NOMO-1 (cell line): ENCODE data around the gene SLX4IP.

ENCODE experiments used
- DNase-seq, 2 experiments: peaks; one replicate each; lab custom pipeline; 2025; ENCODE audit not compliant: unreplicated experiment in 2 of 2; lab: John Stamatoyannopoulos, UW

The SLX4IP gene

DNA sequence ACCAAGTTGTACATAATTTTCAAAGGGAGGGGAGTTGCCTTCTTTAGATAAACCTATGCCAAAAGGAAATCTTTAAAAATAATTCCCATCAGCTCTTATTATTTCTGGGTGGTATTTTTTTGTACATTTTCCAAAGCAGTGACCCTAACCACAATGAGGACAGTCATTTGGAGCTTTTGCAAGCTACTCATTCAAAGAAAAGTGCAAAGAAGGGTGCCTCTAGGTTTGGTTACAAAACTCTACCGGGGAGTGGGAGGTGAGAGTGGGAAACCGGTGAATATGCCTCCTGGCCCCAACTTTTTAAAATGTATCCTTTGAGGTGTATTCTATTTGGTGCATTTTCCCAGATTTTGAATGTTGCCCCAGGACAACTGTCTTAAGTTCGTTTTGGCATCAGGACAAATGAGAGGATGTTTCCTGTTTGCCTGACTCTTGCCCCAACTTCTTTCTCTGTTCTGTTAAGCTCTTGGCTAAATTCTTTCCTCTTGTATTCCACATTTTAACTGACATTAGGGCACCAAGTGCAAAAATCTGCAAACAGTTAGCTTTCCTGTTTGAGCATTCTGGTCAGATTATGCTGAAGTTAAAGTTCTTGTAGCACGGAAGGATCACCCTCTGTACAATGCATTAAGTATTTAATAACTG, 78.9 kb downstream of the SLX4IP start:
- DNase-seq, result no peak

DNA sequence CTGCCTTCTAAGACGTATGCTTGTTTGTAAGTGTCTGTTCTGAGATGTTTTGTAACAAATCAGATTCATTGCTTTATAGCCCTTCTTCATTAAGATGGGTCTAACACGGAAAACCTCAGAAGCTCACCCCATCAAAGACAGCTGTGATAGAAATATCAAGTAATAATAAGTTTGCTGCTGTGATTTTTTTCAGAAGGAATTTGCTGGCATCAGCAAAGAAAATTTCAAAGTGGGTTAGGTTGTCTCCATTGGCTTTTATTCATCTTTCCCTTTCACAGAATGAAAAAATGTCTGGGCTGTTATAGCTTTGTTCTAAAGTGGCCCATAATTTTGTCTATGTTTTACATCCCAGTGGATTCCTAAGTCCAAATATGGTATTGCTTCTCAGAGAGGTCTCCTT, 81.4 kb downstream of the SLX4IP start:
- DNase-seq, result no peak

DNA sequence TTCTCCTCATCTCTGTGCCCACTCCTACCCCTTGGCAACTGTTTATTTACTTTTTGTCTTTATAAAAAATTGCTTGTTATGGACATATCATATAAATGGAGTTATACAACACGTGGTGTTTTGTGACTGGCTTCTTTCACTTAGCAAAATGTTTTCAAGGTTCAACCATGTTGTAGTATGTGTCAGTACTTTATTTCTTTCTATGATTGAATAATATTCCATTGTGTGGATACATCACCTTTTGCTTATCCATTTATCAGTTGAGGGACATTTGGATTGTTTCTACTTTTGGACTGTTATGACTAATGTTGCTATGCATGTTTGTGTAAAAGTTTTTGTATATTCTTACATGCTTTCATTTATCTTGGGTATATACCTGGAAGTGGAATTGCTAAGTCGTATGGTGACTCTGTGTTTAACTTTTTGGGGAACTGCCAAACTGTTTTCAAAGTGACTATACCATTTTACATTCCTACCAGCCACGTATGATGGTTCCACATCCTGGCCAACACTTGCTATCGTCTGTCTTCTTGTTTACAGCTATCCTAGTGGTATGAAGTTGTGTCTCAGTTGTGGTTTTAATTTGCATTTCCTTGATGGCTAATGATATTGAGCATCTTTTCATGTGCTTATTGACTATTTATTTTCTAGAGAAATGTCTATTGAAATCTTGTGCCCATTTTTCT, 84.4 kb downstream of the SLX4IP start:
- no peak for DNase-seq

DNA sequence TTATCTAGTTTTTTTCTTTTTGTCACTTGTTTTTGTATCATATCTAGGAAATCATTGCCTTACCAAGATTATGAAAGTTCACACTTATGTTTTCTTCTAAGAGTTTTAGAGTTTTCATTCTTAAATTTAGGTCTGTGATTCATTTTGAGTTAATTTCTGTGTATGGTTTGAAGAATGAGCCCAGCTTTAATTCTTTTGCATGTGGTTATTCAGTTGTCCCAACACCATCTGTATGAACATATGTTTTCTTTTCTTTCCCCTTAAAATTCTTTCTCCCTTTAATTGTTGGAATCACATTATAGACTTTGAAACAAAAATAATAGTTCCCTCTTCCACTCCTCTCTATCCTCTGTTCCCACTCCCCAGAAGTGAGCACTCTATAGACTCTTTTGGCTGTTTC, 85.4 kb downstream of the SLX4IP start:
- DNase-seq, result no peak

DNA sequence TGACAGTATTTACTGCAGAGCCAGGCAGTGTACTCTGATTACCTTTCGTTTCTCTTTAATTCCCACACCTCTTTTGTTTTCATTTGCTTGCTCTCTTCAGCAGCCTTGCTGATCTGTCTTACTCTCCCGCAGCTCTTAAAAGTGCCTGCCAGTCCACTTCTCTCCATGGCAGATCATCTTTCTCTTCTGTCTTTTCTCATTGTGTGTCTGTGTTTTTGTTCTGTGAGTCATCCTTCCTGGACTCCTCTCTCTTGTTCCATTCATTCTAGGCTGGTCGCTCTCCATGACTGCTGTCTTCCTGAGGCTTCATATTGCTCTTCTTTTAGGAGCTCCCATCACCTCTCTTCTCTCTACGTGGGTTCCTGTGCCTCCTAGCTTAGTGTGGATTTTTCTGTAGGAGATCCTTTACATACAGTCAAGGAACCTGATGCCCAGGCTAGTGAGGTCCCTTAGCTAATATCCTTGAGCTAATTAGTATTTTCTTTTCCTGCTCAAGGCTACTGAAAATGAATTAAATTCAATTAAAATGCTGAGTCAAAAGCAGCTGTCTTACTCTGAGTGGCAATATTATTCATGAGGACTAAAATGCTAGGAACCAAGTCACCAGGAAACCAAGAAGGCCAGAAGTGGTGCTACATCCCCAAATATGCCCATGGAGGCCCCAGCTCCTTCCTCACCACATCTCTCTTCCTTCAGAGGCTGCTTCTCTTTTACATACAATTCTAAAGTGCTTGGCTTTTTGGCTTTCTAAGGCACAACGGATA, 86.1 kb downstream of the SLX4IP start:
- DNase-seq, result no peak

DNA sequence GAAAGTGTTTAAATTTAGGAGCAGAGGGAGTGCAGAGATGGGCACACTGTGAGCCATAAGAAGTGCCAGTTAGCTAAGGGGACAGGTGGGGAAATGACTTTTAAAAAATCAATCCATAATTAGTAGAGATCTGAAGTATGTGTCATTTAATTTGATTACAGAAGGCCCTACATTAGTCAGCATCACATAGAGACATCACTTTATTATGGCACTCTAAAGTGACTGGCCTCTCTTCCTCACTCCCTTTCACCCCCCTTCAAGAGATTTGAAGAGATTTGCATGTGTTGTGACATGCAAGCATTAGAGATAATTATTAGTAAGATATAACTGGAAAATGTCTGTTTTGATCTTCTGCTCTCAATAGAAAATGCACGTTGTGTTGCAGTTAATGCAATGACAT, 86.7 kb downstream of the SLX4IP start:
- DNase-seq, result no peak

DNA sequence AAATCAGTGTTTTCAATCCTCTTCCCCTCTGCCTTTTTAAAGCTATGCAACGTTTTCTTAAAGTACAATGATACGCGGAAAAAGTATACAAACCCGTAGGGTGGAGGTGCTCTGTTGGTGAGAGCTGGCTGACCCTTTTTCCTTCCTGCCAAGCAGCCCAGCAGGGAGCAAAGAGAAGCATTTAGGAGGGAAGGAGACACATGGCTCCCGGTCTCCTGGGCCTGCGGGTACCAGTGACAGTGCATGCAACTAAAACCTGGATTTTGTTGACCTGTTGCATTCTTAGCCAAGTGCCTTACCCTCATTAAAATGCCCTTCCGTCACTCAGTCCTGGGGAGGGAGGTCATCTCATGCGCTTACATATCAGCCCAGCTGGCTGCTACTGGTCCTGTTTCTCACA, 87.2 kb downstream of the SLX4IP start:
- no peak for DNase-seq

DNA sequence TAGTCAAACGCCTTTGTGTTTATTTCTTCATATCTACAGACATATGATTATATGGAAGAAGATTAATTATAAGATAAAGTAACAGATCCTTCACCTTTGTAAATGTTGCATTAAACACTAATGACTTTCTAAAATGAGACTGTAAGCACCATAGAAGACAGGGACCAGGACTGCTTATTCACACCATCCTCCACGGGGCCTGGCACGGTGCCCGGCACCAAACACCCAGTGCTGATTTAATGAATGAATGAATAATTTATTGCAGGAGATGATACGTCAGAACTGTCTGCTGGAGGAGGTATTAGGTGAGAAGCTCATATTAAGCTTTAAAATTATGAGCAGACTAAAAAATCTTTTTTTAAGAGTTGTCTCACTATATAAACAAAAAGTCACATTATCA, 88.3 kb downstream of the SLX4IP start:
- no peak for DNase-seq

DNA sequence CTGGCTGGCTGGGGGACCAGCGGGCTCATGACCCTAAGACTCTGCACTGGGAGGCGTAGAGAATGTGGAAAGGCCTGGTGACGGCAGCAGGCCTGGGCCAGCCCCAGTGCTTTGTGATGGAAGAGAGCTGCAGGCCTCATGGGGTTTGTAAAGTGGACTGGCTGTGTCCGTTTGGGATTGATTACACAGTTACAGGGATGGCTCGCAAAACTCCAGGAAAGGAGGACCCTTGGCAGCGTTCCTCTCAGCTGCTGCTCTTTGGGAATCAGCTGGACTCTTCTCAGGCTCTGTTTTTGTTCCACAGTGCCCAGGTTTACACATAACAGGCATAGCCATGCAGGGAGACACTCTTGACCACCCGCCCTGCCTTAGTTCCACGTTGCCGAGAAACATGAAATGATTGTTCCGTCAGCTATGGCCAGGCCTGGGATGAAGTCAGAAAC, 89.0 kb downstream of the SLX4IP start:
- DNase-seq, result no peak

DNA sequence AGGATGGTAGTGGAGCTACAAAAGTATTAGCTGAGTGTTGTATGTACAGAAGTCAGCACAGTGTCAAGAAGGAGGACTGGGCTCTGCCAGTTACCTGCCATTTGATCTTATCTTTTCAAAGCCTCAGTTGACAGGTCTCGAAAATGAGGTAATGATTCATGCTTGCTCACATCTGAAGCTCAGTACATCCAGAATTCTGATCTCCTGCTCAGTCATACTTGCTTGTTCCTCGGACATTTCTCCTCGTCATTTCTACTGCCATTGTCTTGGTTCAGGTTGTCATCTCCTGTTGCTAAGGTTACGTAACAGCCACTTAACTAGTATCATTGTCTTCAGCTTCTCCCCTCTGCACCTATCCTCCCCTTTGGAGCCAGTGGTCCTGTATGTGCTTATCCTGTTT, 89.5 kb downstream of the SLX4IP start:
- no peak for DNase-seq

DNA sequence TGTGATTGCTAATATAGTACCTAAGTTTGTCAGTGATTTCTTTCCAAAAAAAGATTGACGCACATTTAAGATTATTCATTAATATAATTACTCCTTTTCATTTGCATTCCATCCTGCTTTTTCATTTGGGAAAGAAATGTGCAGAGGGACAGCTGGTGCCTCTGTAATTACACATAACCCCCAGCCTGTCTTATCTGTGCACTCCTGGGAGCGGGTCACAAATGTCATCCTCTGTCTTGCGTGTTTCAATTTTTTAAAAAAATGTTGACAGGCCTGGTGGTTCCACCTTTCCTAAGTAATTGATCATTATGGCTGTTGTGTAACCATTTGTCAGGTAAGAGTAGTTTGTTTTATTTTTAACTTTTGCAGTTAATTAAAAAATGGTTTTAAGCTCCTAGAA, 92.7 kb downstream of the SLX4IP start:
- DNase-seq, result no peak

DNA sequence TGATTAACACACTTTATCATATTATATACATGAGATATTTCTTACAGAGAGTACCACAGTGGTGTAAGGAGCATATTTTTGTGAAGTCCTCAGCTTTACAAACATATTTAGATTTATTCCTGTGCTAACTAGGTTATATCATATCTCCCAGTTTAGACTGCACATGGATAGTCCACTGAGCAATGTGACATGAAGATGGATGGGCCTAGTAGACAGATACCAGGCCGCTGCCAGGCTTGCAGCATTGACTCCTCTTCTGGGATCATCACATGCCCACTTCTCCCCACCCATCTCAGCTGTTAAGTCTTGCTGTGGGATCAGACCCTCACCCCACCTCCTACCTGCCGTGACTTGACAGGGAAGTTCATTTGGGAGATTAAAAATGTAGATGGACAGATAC, 95.8 kb downstream of the SLX4IP start:
- no peak for DNase-seq

DNA sequence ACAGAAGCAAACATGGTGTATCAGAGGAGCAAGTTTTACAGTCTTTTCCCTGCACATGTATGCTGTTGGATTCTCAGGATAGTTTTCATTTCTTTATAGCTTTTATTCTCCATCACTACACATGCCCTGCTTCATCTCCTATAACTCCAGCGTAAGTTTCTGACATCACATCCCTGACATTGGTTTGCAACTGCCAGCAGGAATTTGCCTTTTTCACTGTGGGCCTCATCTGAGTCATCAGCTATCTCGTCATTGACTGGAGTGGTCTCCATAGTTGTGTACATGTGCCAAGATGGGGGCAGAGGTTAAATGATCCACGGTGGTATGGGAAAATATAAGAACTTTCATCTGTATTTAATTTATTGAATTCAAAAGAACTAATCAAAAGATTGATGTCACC, 96.7 kb downstream of the SLX4IP start:
- no peak for DNase-seq

DNA sequence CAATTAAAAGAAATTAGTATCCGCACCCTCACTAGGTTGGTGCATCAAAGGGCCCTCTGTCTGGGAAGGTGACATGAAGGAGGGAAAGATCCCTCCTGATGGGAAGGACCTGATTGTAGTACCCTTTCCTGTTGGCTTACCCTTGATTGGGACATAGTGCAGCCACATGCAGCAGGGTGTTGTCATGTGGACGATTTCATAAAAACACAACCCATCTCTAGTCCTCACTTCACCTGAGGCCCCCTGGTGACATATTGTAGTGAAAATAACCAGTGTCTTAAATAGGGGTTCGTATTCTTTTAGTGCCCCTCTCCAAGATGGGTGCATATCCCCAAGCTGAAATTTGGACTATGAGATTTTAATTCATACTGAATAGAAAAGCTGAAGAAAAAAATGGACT, 97.3 kb downstream of the SLX4IP start:
- no peak for DNase-seq

DNA sequence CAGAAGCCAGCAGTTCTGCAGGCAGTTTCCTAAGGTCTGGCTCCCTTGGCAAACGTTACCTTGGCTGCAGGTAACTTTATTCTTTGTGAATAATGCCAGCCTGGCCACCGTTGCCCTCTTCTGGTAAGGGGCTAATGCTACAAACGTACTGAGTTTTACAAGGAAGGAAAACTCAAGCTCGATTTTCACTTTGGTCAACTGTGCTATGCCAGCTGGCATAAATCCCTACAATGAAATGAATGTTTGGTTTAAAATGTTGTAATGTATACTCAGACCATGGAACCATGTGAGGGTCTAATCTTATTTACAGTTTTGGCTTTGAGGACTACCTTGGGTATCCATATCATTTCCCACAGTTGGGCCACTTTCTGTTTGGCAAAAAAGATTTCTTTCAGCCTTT, 101.4 kb downstream of the SLX4IP start:
- peak in 1 of 2 experiments; percentile 6 for DNase-seq

DNA sequence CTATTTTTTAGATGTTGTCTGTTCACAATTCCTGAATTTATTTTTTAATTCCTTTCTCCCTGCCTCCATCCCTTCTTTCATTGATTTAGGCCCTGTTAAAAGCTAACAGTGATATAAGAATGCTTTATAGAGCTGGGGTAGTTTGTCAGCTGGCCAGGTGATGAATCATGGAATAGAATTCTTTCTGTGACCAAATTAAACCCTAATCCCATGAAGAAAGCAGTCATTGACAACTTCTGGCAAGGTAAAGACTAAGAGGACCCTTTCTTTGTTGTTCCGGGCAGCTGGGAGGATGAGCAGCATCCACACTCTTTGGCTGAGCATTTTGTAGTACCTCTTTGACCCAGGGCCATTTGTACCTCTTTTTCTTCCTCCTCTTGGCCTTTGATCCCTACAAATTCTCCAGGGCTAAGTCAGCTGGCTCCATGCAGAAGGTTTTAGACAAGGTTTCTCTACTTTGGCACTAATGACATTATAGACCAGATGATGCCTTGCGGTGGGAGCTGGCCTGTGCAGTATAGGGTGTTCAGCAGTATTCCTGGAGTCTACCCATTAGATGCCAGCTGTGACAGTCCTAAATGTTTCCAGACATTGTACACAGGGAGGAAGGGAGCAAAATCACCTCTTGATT, 102.9 kb downstream of the SLX4IP start:
- DNase-seq, result no peak

DNA sequence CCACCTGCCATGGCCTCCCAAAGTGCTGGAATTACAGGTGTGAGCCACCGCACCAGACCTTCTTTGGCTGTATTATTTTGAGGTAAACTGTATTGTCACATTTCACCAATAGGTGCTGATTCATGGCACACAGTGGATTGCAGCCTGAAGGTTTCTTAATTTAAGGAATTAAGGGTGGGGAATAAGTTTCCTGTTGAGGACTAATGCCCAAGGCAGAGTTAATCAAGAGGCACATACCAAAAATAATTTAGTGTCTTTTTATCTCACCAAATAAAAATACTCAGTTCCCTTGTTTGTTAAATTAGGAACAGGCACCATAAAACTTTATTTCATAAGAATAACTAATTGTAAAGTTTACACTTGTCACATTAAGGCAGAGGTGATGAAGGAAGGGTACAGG, 103.7 kb downstream of the SLX4IP start:
- no peak for DNase-seq

DNA sequence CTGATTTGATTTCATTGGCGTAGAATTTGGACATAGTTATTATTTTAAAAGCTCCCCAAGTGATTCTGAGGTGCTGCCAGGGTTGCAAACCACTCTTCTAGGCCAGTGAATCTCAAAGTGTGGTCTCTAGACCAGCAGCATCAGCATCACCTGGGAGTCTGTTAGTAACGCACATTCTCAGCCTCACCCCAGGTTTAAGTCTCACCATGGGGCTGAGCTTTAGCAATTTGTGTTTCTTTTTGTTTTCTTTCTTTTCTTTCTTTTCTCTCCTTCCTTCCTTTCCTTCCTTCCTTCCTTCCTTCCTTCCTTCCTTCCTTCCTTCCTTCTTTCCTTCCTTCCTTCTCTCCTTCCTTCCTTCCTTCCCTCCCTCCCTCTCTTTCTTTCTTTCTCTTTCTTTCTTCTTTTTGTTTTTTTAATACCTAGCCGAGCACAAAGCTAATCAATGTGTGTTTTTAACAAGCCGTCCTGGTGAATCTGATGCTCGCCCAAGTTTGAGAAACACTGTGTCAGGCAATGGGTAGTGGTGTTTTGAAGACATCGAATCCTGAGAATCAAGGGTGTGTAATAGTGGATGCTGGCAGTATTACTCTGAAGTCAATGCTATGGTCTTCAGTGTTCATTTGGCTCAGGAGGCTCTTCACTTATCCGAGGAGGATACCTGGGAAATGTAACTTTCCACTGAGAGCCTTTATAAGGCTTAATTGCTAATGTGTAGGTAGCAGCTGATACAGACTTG, 104.9 kb downstream of the SLX4IP start:
- DNase-seq, result no peak

DNA sequence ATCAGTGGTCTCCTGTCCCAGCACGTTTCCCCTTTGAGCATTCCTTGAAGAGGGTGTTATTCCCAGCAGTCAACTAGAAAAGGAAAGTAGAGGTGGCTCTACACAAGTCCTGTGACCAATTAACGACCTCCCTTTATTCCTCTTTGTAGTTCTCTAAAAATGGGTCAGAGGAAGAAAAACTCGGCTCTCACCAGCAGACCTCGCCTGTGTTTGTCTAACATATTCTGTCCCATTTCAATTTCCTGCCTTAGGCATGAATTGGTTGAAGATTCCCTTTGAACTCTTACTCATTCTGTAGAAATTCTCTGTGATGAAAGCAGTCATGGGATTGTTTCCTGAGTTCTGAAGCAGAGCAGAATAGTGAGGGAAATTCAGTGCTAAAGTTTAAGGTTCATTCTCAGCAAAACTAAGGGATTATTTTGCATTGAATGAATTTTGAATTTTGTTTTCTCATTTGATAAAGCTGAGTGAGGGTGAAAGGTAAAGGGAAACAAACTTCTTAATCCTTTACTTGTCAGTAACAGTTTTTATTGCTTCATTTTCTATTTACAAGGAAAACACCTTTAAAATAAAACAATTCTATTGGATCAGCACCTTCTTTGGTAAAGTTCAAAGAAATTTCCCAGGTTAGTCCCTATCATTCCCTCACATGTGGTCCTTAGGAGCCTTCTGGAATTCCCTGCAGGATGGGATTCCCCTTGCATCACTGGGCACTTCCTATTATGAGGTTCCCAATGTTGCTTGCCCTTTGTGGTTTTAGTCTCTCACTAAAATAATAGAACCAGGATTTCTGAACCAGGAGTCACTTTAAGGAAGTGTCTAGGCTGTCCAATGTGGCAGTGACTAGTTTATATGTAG, 105.8 kb downstream of the SLX4IP start:
- peak in 1 of 2 experiments; percentile 8 for DNase-seq
